LNCaP clone FGC (cell line): ENCODE results near the gene TRAP1.

ENCODE experiments used
- DNase-seq: peaks from one replicate; pipeline ENCODE4 v3.0.0-alpha.2; 2011; ENCODE audit warnings: low read depth
- H3K4me3 ChIP-seq: 2 replicates; pipeline ENCODE4 v1.5.1; 2011; ENCODE audit warnings: mild to moderate bottlenecking, low read depth, low read length, control low read depth
- TF ChIP-seq, protein P1 (sequence below): IDR thresholded peaks from 2 replicates; pipeline ENCODE4 v1.5.1; 2012; ENCODE audit warnings: mild to moderate bottlenecking; ENCODE audit not compliant: control insufficient read depth, insufficient read depth; ENCODE audit errors: extremely low read depth

Gene TRAP1

DNA sequence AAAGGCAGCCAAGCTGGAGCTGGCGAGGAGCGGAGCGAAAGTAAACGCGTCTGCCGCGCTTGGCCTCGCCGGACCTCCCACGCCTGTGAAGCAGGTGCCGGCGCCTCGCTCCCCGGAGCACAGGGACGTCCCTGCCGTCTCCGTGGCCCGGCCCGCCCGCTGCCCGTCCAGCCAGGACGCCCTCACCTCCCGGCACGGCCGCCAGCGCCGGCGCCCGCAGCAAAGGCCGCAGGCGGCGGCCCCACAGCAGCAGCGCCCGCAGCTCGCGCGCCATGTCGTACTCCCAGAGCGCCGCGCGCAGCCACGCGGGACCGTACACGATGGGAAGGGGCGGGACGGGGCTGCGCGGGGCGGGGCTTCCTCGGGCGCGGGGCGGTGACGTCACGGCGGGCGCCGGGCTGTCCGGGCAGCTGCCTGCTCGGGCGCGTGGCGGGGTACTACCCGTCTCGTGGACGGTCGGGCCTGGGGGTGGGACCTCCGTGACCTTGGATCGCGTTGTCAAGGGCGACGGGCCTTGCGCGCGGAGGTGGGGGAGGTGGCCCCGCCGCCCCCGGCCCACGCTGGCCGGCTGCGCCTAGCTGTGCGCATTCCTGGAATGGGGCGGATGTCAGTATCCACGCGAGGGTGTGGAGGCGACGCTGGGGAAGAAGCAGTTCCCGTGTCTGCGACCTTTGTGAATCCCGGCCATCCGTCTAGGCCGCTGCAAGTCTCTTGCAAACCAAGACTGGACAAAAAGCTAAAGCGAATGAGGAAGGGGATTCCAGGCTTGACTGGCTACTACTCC, at the start of gene TRAP1:
Gene TRAP1 (minus strand): TSS at position 290 of the 784 bp plus-strand sequence. CDS start 16 bp downstream, at position 274.
- H3K4me3 ChIP-seq: peak within 1 kb of the TSS; percentile 90
- DNase-seq: peak; percentile 32
- TF ChIP-seq, protein P1, sequence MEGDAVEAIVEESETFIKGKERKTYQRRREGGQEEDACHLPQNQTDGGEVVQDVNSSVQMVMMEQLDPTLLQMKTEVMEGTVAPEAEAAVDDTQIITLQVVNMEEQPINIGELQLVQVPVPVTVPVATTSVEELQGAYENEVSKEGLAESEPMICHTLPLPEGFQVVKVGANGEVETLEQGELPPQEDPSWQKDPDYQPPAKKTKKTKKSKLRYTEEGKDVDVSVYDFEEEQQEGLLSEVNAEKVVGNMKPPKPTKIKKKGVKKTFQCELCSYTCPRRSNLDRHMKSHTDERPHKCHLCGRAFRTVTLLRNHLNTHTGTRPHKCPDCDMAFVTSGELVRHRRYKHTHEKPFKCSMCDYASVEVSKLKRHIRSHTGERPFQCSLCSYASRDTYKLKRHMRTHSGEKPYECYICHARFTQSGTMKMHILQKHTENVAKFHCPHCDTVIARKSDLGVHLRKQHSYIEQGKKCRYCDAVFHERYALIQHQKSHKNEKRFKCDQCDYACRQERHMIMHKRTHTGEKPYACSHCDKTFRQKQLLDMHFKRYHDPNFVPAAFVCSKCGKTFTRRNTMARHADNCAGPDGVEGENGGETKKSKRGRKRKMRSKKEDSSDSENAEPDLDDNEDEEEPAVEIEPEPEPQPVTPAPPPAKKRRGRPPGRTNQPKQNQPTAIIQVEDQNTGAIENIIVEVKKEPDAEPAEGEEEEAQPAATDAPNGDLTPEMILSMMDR: no peak

DNA sequence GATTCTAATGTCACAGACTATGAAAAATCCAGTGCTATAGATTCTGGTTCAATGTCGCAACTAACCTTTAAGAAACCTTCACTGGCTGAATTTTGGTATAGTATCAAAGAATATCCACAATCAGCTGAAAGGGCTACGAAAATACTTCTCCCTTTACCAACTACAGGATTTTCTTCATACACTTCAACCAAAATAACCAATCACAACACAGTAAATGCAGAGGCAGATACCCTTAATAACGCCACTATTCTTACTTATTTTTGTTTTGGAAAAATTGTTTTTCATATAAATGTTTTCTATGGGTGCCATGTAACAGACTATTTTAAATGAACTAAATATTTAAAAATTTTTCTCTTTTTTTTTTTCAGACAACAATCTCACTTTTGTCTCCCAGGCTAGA, 48.9 kb upstream of the TRAP1 start:
- no peak for DNase-seq
- no peak overlapping the region for H3K4me3 ChIP-seq
- TF ChIP-seq, protein P1: no peak

DNA sequence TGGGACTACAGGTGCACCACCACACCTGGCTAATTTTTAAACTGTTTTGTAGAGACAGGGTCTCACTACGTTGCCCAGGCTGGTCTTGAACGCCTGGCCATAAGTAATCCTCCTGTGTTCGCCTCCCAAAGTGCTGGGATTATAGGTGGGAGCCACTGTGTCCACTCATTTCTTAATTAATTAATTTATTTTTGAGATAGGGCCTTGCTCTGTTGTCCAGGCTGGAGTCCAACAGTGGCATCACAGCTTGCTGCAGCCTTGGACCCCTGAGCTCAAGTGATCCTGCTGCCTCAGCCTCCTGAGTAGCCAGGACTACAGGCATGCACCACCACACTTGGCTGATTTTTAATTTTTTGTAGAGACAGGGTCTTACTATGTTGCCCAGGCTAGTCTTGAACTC, 47.1 kb upstream of the TRAP1 start:
- no peak for DNase-seq
- no peak overlapping the region for H3K4me3 ChIP-seq
- TF ChIP-seq, protein P1: no peak

DNA sequence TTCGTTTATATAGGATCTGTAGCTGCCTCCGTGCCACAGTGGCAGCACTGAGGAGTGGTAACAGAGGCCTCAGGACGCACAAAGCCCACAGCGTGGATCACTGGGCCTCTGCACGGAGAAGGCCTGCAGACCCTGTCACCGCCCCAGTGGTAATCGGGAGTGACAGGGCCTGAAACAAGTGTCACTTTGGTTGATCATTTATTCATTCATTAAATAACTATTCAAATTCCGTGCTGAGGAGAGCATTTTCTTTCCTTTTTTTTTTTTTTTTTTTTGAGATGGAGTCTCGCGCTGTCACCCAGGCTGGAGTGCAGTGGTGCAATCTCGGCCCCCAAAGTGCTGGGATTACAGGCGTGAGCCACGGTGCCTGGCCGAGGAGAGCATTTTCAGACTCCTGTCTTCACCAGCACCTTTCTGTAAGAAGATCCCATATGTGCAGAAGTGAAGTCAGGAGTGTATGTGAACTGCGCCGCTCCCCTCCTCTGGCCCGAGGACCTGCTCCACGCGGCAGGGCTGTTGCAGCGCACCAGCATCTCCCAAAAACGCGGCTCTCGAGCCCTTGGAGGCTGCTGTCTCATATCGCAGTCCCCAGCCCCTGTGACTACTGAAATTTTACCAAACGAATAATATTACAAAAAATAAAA, 44.9 kb upstream of the TRAP1 start:
- no peak overlapping the region for H3K4me3 ChIP-seq
- TF ChIP-seq, protein P1: no peak
- no peak for DNase-seq

DNA sequence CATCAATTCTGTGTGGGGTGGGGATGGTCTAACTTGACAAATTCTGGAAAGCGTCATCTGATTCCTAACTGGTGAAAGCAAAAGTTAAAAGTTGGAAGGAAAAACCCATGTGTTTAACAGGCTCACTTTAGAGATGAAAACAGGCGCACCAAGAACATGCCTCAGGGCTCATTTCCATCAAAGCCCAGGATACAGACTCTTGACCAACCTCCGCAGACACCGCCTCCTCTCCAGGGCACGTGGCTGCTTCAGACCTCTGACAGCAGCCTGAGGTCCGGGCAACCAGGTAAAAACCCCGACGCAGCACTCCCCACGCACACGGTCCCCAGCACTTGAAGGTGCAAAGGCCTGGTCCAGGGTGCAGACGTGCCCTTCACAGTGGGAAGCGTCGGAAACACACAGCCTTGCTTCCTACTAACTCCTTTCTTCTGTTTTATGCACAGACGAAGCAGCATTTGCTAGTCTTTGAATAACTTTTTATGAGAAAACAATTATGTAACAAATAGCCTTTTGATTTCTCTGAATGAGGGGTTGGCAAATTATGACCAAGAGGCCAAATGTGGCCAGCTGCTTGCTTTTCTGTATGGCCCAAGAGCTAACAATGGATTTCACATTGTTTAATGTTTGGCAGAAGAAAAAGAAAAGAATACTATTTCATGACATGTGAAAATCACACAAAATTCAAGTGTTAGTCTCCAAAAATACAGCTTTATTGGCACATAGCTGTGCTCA, 44.2 kb upstream of the TRAP1 start:
- H3K4me3 ChIP-seq: no peak overlapping the region
- TF ChIP-seq, protein P1: no peak
- DNase-seq: no peak

DNA sequence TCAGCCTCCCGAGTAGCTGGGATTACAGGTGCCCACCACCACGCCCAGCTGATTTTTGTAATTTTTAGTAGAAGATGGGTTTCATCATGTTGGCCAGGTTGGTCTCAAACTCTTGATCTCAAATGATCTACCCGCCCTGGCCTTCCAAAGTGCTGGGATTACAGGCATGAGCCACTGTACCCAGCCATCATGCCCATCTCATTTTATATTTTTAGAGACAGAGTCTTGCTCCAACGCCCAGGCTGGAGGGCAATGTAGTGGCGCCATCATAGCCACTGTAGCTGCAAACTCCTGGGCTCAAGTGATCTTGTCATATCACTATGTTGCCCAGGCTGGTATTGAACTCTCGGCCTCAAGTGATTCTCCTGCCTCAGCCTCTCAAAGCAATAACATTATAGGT, 43.2 kb upstream of the TRAP1 start:
- DNase-seq: no peak
- no peak overlapping the region for H3K4me3 ChIP-seq
- TF ChIP-seq, protein P1: no peak
